SIG-M5 treated with dmso at 0.1 percent for 504 hours (cell line): ENCODE results near the gene WFIKKN2.
"Not testable (repeated sequence)": the region's sequence is repeated elsewhere in the genome, so short reads cannot be mapped to it uniquely, and the experiment has no call there.

Experiments
- DNase-seq: peaks from one replicate; lab custom pipeline; 2025; ENCODE audit not compliant: unreplicated experiment; lab: John Stamatoyannopoulos, UW

WFIKKN2 gene

GRCh38 chr17:50850640-50851039, 15.3 kb downstream of the WFIKKN2 start:
- no peak for DNase-seq

GRCh38 chr17:50853015-50853615, 17.7 kb downstream of the WFIKKN2 start:
- no peak for DNase-seq

GRCh38 chr17:50853781-50854180, 18.4 kb downstream of the WFIKKN2 start:
- DNase-seq = no peak

GRCh38 chr17:50855708-50856330, 20.4 kb downstream of the WFIKKN2 start:
- DNase-seq = no peak

- DNase-seq = no peak
These were observed 21.0 kb downstream of the WFIKKN2 start for GRCh38 chr17:50856431-50856830.

GRCh38 chr17:50858486-50859225, 23.3 kb downstream of the WFIKKN2 start:
- DNase-seq = peak; percentile 30

- DNase-seq = not testable (repeated sequence)
These were observed 24.3 kb downstream of the WFIKKN2 start for GRCh38 chr17:50859727-50860126.

- no peak for DNase-seq
These were observed 25.9 kb downstream of the WFIKKN2 start for GRCh38 chr17:50861334-50861676.

GRCh38 chr17:50861822-50862528, 26.6 kb downstream of the WFIKKN2 start:
- DNase-seq = no peak

- no peak for DNase-seq
These were observed 27.9 kb downstream of the WFIKKN2 start for GRCh38 chr17:50863221-50863843.

GRCh38 chr17:50863931-50864330, 28.5 kb downstream of the WFIKKN2 start:
- DNase-seq = no peak

- DNase-seq = no peak
These were observed 29.3 kb downstream of the WFIKKN2 start for GRCh38 chr17:50864747-50865059.

GRCh38 chr17:50865060-50865867, 29.9 kb downstream of the WFIKKN2 start:
- DNase-seq = peak; percentile 76

GRCh38 chr17:50865868-50866260, 30.5 kb downstream of the WFIKKN2 start:
- no peak for DNase-seq

- DNase-seq = peak; percentile 99
These were observed 31.0 kb downstream of the WFIKKN2 start, which contains the start of gene TOB1 for GRCh38 chr17:50866261-50866949. TSS of gene TOB1 (minus strand) at chr17:50866354. CDS start at chr17:50864017, 2,337 bp downstream.

- DNase-seq = peak; percentile 83
These were observed 31.6 kb downstream of the WFIKKN2 start for GRCh38 chr17:50866950-50867362.

GRCh38 chr17:50867363-50868139, 32.2 kb downstream of the WFIKKN2 start:
- peak; percentile 98 for DNase-seq

GRCh38 chr17:50868140-50868438, 32.7 kb downstream of the WFIKKN2 start:
- no peak for DNase-seq

GRCh38 chr17:50868602-50869001, 33.2 kb downstream of the WFIKKN2 start:
- DNase-seq = no peak
